K562 (cell line): ENCODE data around the gene HRAS. TPM values are rescaled to one million over a fixed set of nuclear protein-coding genes. Genes with fewer than 3 reads are reported as not detected.

Experiments used
- ATF4 ChIP-seq: fragments of 450-650 bp; formaldehyde crosslinking; IDR thresholded peaks from 2 replicates; pipeline ENCODE4 v1.4.0; 2022; ENCODE audit warnings: mild to moderate bottlenecking, moderate library complexity
- FOXK2 ChIP-seq, 2 experiments: fragments of 450-650 bp; IDR thresholded peaks in 1 of 2; conservative IDR thresholded peaks in 1 of 2; 2 replicates each; pipeline ENCODE4 v1.6.1; 2016; ENCODE audit warnings: low read depth in 2 of 2, mild to moderate bottlenecking in 1 of 2
- HOMEZ ChIP-seq: fragments of 250-450 bp; sonication (Bioruptor Pico); IDR thresholded peaks from 2 replicates; pipeline ENCODE4 v1.4.0; 2020; ENCODE audit warnings: mild to moderate bottlenecking, moderate library complexity
- NFRKB ChIP-seq: fragments of 450-650 bp; IDR thresholded peaks from 2 replicates; pipeline ENCODE4 v1.6.1; 2016; ENCODE audit warnings: low read depth
- NR2C1 ChIP-seq, 2 experiments: fragments of 450-650 bp; IDR thresholded peaks; 2 replicates each; pipeline ENCODE4 v1.6.1; 2017; ENCODE audit warnings: mild to moderate bottlenecking in 2 of 2, antibody characterized with exemption in 1 of 2, inconsistent platforms in 1 of 2, missing compliant biosample characterization in 1 of 2, missing genetic modification characterization in 1 of 2
- NR4A1 ChIP-seq, 2 experiments: fragments of 250-450 bp in 1 of 2; fragments of 450-650 bp in 1 of 2; sonication (Bioruptor Pico) in 1 of 2; IDR thresholded peaks; 2 replicates each; pipeline versions ENCODE4 v1.4.0 to v1.6.1; 2016 to 2020; ENCODE audit warnings: mild to moderate bottlenecking in 2 of 2, missing compliant biosample characterization in 1 of 2, missing genetic modification characterization in 1 of 2, moderate library complexity in 1 of 2
- POLR2A ChIP-seq: fragments of 450-650 bp; conservative IDR thresholded peaks from 2 replicates; pipeline ENCODE4 v1.6.1; 2016
- REST ChIP-seq, 2 experiments: fragments of 450-650 bp; formaldehyde crosslinking in 1 of 2; IDR thresholded peaks; 2 replicates each; pipeline versions ENCODE4 v1.4.0 to v1.6.1; 2014 to 2020; ENCODE audit warnings: mild to moderate bottlenecking in 2 of 2, borderline replicate concordance in 1 of 2, low read depth in 1 of 2
- SRSF1 ChIP-seq: fragments of 200-400 bp; formaldehyde crosslinking; IDR thresholded peaks from 2 replicates; pipeline ENCODE4 v1.6.1; 2017; ENCODE audit warnings: mild to moderate bottlenecking, low read depth, low read length, moderate library complexity
- ZNF134 ChIP-seq: fragments of 250-450 bp; sonication (Bioruptor Pico); conservative IDR thresholded peaks from 2 replicates; pipeline ENCODE4 v1.4.0; 2020
- ZNF232 ChIP-seq: sonication (generic); formaldehyde crosslinking; IDR thresholded peaks from 2 replicates; pipeline ENCODE4 v1.8.0; 2022; ENCODE audit warnings: mild to moderate bottlenecking, missing genetic modification reagents
- ZNF347 ChIP-seq: fragments of 450-650 bp; formaldehyde crosslinking; IDR thresholded peaks from 2 replicates; pipeline ENCODE4 v1.4.0; 2020; ENCODE audit warnings: low read depth, mild to moderate bottlenecking, moderate library complexity
- polyA plus RNA-seq, 8 experiments: library from polyadenylated mRNA; depleted of rRNA in 4 of 8; stranded (reverse) in 5 of 8; unstranded in 3 of 8; fragments of >200 nt; fragmentation: Nextera tagmentation in 2 of 8; fragmentation: Illumina TruSeq in 1 of 8; extraction: Ambion mirVana in 2 of 8; extraction: Trizol in 1 of 8; gene quantifications; 2 replicates each; pipeline versions ENCODE4 v1.2.1 to v1.2.3, GENCODE V29; 2011 to 2014; ENCODE audit warnings: inconsistent platforms in 1 of 8, missing spikeins in 1 of 8
- total RNA-seq, 7 experiments: library from RNA; depleted of rRNA in 6 of 7; stranded (reverse); fragments of >200 nt in 6 of 7; fragmentation: Illumina TruSeq in 2 of 7; extraction: Trizol in 2 of 7; gene quantifications; 2 replicates each; pipeline versions ENCODE4 v1.2.1 to v1.2.3, GENCODE V29; 2011 to 2021; ENCODE audit warnings: low replicate concordance in 1 of 7
- TF ChIP-seq, protein P1 (sequence below): sonication (generic); formaldehyde crosslinking; IDR thresholded peaks from 2 replicates; pipeline ENCODE4 v1.9.0; 2022; ENCODE audit warnings: mild to moderate bottlenecking, missing genetic modification reagents

Gene HRAS
- total and polyA plus RNA-seq, 9 of the 15 experiments (the other 6 are each of a cell fraction or from before 2014, with no cell fraction given) = 2.8 to 73.5 (median 29.6) TPM

- TF ChIP-seq REST (IDR thresholded peaks at IDR 0.05; ENCODE audit: borderline replicate concordance) (no peak), REST (CRISPR knock-in tag; IDR thresholded peaks at IDR 0.05; ENCODE audit: low read depth) (no peak), ZNF134 (CRISPR knock-in tag) (0 out of 2 replicates have a peak, but pooled peaks have one; percentile 15), ATF4 (CRISPR knock-in tag) (peak; percentile 49), NFRKB (no peak), ZNF232 (CRISPR knock-in tag) (no peak), NR4A1 (CRISPR knock-in tag; IDR thresholded peaks at IDR 0.05) (no peak), NR4A1 (tag; IDR thresholded peaks at IDR 0.05) (no peak), POLR2A (0 out of 2 replicates have a peak, but pooled peaks have one; percentile 13), HOMEZ (no peak), FOXK2 (conservative IDR thresholded peaks at IDR 0.05 in 1 of 2, IDR thresholded peaks at IDR 0.05 in 1 of 2; ENCODE audit: low read depth in 2 of 2) (no peak), ZNF347 (no peak), SRSF1 (no peak), NR2C1 (IDR thresholded peaks at IDR 0.05) (no peak), NR2C1 (tag; IDR thresholded peaks at IDR 0.05) (no peak)
- TF ChIP-seq, protein P1, sequence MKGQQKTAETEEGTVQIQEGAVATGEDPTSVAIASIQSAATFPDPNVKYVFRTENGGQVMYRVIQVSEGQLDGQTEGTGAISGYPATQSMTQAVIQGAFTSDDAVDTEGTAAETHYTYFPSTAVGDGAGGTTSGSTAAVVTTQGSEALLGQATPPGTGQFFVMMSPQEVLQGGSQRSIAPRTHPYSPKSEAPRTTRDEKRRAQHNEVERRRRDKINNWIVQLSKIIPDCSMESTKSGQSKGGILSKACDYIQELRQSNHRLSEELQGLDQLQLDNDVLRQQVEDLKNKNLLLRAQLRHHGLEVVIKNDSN (CRISPR knock-in tag) = peak; percentile 69
These were observed 32.0 kb downstream of the HRAS start (continued) for GRCh38 chr11:503179-503981.
